GM18511 (cell line): ENCODE data around the gene SPATA45.
"Not testable (repeated sequence)": the region's sequence is repeated elsewhere in the genome, so short reads cannot be mapped to it uniquely, and the experiment has no call there.

Source experiments
- ATAC-seq: cut with Tn5 transposase; IDR thresholded peaks from one replicate; pipeline ENCODE4 v1.9.1; 2021; ENCODE audit warnings: mild to moderate bottlenecking, moderate library complexity; ENCODE audit not compliant: unreplicated experiment

SPATA45 gene

GRCh38 chr1:212847549-212847948 is at the start of gene SPATA45:
SPATA45 (minus strand) TSS chr1:212847649; CDS start chr1:212836149, 11,500 bp downstream.
- no peak for ATAC-seq

- no peak for ATAC-seq
Measured at GRCh38 chr1:212892108-212892507, 44.7 kb upstream of the SPATA45 start.

- ATAC-seq = no peak
Measured at GRCh38 chr1:212884592-212884991, 37.1 kb upstream of the SPATA45 start.

GRCh38 chr1:212879947-212880690 is 32.7 kb upstream of the SPATA45 start:
- ATAC-seq = no peak

GRCh38 chr1:212878418-212878817 is 31.0 kb upstream of the SPATA45 start:
- no peak for ATAC-seq

- peak; percentile 86 for ATAC-seq
Measured at GRCh38 chr1:212873518-212873917, 26.1 kb upstream of the SPATA45 start.

- ATAC-seq = no peak
Measured at GRCh38 chr1:212871976-212872375, 24.5 kb upstream of the SPATA45 start.

GRCh38 chr1:212867192-212867591 is 19.7 kb upstream of the SPATA45 start:
- ATAC-seq = no peak

GRCh38 chr1:212864201-212864600 is 16.8 kb upstream of the SPATA45 start:
- no peak for ATAC-seq

GRCh38 chr1:212863345-212863744 is 15.9 kb upstream of the SPATA45 start:
- not testable (repeated sequence) for ATAC-seq

GRCh38 chr1:212862111-212862690 is 14.8 kb upstream of the SPATA45 start:
- ATAC-seq = no peak

- no peak for ATAC-seq
Measured at GRCh38 chr1:212860713-212861581, 13.5 kb upstream of the SPATA45 start.

- peak; percentile 30 for ATAC-seq
Measured at GRCh38 chr1:212858461-212859265, 11.2 kb upstream of the SPATA45 start.

- ATAC-seq = peak; percentile 97
Measured at GRCh38 chr1:212857992-212858460, 10.6 kb upstream of the SPATA45 start, which contains the start of gene FLVCR1. FLVCR1 (plus strand) TSS chr1:212858275; CDS start chr1:212858453, 178 bp downstream.

- no peak for ATAC-seq
Measured at GRCh38 chr1:212856755-212857154, 9.3 kb upstream of the SPATA45 start.

GRCh38 chr1:212853658-212854057 is 6.2 kb upstream of the SPATA45 start:
- ATAC-seq = no peak

- no peak for ATAC-seq
Measured at GRCh38 chr1:212852105-212852688, 4.7 kb upstream of the SPATA45 start.

GRCh38 chr1:212844521-212844920 is 2.9 kb downstream of the SPATA45 start:
- ATAC-seq = not testable (repeated sequence)

GRCh38 chr1:212838145-212838544 is 9.3 kb downstream of the SPATA45 start:
- no peak for ATAC-seq
